SK-N-SH (cell line): ENCODE measurements around the gene CRTC2. TPM values are rescaled to one million over a fixed set of nuclear protein-coding genes. Genes with fewer than 3 reads are reported as not detected.

Experiments used
- CTCF ChIA-PET: fragments of 300-600, 350-600 bp; formaldehyde crosslinking; extraction: SDS; loops from one replicate; lab custom pipeline; 2021; lab: Yijun Ruan, JAX
- POLR2A ChIA-PET: fragments of 350-600 bp; sonication (Branson Sonifier 250); formaldehyde crosslinking; extraction: SDS; loops from one replicate; lab custom pipeline; 2020; ENCODE audit warnings: antibody characterized with exemption, inconsistent platforms; lab: Yijun Ruan, JAX
- DNase-seq: peaks from one replicate; pipeline ENCODE4 v3.0.0; 2012
- H2AFZ ChIP-seq: fragments of 200-600 bp; sonication (generic); 2 replicates; pipeline ENCODE4 v1.8.1; 2016; ENCODE audit warnings: antibody characterized with exemption, mild to moderate bottlenecking, low read depth
- H3F3A ChIP-seq: fragments of 200-600 bp; sonication (generic); replicated peaks from 2 replicates; pipeline ENCODE3; 2016; ENCODE audit warnings: antibody characterized with exemption, mild to moderate bottlenecking; ENCODE audit not compliant: insufficient read depth
- H3K27ac ChIP-seq, 2 experiments: fragments of 200-500 bp in 1 of 2; fragments of 200-600 bp in 1 of 2; sonication (Bioruptor generic) in 1 of 2; sonication (generic), shearing (Covaris generic) in 1 of 2; 2 replicates each; pipeline versions ENCODE4 v1.5.1 to v1.6.1; 2014 to 2016; ENCODE audit warnings: low read depth in 2 of 2, inconsistent platforms in 1 of 2, low read length in 1 of 2, mild to moderate bottlenecking in 1 of 2, mixed read lengths in 1 of 2
- H3K27me3 ChIP-seq: fragments of 200-600 bp; sonication (generic), shearing (Covaris generic); 2 replicates; pipeline ENCODE4 v1.6.1; 2016; ENCODE audit warnings: mixed run types; ENCODE audit not compliant: insufficient read depth
- H3K36me3 ChIP-seq, 2 experiments: fragments of 200-500 bp in 1 of 2; fragments of 200-600 bp in 1 of 2; sonication (Bioruptor generic) in 1 of 2; sonication (generic) in 1 of 2; replicated peaks in 1 of 2; 2 replicates each; pipeline versions ENCODE3 to v1.5.1; 2014 to 2016; ENCODE audit warnings: low read length in 1 of 2, mild to moderate bottlenecking in 1 of 2; ENCODE audit not compliant: insufficient read depth in 2 of 2, control insufficient read depth in 1 of 2
- H3K4me1 ChIP-seq, 2 experiments: fragments of 200-500 bp in 1 of 2; fragments of 200-600 bp in 1 of 2; sonication (Bioruptor generic) in 1 of 2; sonication (generic), shearing (Covaris generic) in 1 of 2; 2 replicates each; pipeline versions ENCODE4 v1.5.1 to v1.6.1; 2014 to 2016; ENCODE audit warnings: low read depth in 1 of 2, low read length in 1 of 2, mixed run types in 1 of 2; ENCODE audit not compliant: insufficient read depth in 2 of 2, control insufficient read depth in 1 of 2
- H3K4me2 ChIP-seq: fragments of 200-600 bp; sonication (generic), shearing (Covaris generic); 2 replicates; pipeline ENCODE4 v1.6.1; 2017; ENCODE audit warnings: mixed run types
- H3K4me3 ChIP-seq, 2 experiments: fragments of 200-500 bp in 1 of 2; fragments of 200-600 bp in 1 of 2; sonication (Bioruptor generic) in 1 of 2; sonication (generic), shearing (Covaris generic) in 1 of 2; 2 replicates each; pipeline versions ENCODE4 v1.5.1 to v1.8.1; 2014 to 2016; ENCODE audit warnings: low read depth in 2 of 2, inconsistent platforms in 1 of 2, low read length in 1 of 2, mild to moderate bottlenecking in 1 of 2, mixed read lengths in 1 of 2, moderate library complexity in 1 of 2
- H3K79me2 ChIP-seq: fragments of 200-600 bp; sonication (generic); 2 replicates; pipeline ENCODE4 v1.8.1; 2017; ENCODE audit warnings: mild to moderate bottlenecking; ENCODE audit not compliant: insufficient read depth
- H3K9ac ChIP-seq: fragments of 200-600 bp; sonication (generic); 2 replicates; pipeline ENCODE4 v1.6.1; 2017; ENCODE audit warnings: mixed run types
- H3K9me2 ChIP-seq: fragments of 200-600 bp; sonication (generic); 2 replicates; pipeline ENCODE4 v1.6.1; 2017; ENCODE audit warnings: mixed run types
- H3K9me3 ChIP-seq: fragments of 200-600 bp; sonication (generic); 2 replicates; pipeline ENCODE4 v1.6.1; 2017; ENCODE audit warnings: mixed run types, mild to moderate bottlenecking, moderate library complexity
- H4K20me1 ChIP-seq: fragments of 200-600 bp; sonication (generic); 2 replicates; pipeline ENCODE4 v1.6.1; 2017; ENCODE audit warnings: mild to moderate bottlenecking, mixed run types; ENCODE audit not compliant: insufficient read depth
- CHD2 ChIP-seq: fragments of 150-350 bp; IDR thresholded peaks from 2 replicates; pipeline ENCODE4 v1.6.1; 2018; ENCODE audit warnings: low read length; ENCODE audit not compliant: partially characterized antibody
- CTCF ChIP-seq: fragments of 200-600 bp; sonication (generic); IDR thresholded peaks from 2 replicates; pipeline ENCODE4 v1.6.1; 2017; ENCODE audit warnings: antibody characterized with exemption, mild to moderate bottlenecking, moderate library complexity
- FOSL2 ChIP-seq: IDR thresholded peaks from 2 replicates; pipeline ENCODE4 v1.4.0; 2012; ENCODE audit warnings: low read depth, mild to moderate bottlenecking, moderate library complexity, borderline replicate concordance
- FOXM1 ChIP-seq: IDR thresholded peaks from 2 replicates; pipeline ENCODE4 v1.4.0; 2012; ENCODE audit warnings: low read depth, mild to moderate bottlenecking
- GATA2 ChIP-seq: sonication (generic); formaldehyde crosslinking; IDR thresholded peaks from 2 replicates; pipeline ENCODE4 v1.5.0; 2020; ENCODE audit warnings: mild to moderate bottlenecking, missing genetic modification reagents
- IRF3 ChIP-seq: fragments of 150-350 bp; IDR thresholded peaks from 2 replicates; pipeline ENCODE4 v1.6.1; 2016; ENCODE audit warnings: mild to moderate bottlenecking, low read depth, low read length
- MAX ChIP-seq: IDR thresholded peaks from 2 replicates; pipeline ENCODE4 v1.4.0; 2012; ENCODE audit warnings: low read depth
- MXI1 ChIP-seq: IDR thresholded peaks from 2 replicates; pipeline ENCODE4 v1.6.1; 2012; ENCODE audit warnings: mild to moderate bottlenecking, low read depth, low read length, improper control_type of control experiment
- NFIC ChIP-seq: IDR thresholded peaks from 2 replicates; pipeline ENCODE4 v1.4.0; 2012; ENCODE audit warnings: borderline replicate concordance
- NRF1 ChIP-seq: IDR thresholded peaks from 2 replicates; pipeline ENCODE4 v1.6.1; 2012; ENCODE audit warnings: low read depth, mild to moderate bottlenecking, low read length
- PBX3 ChIP-seq: IDR thresholded peaks from 2 replicates; pipeline ENCODE4; 2012
- POLR2AphosphoS5 ChIP-seq: IDR thresholded peaks from 2 replicates; pipeline ENCODE4 v1.6.1; 2012; ENCODE audit warnings: low read depth, low read length
- RAD21 ChIP-seq: IDR thresholded peaks from 2 replicates; pipeline ENCODE4 v1.6.1; 2012; ENCODE audit warnings: mild to moderate bottlenecking, low read length
- RFX5 ChIP-seq: IDR thresholded peaks from 2 replicates; pipeline ENCODE4 v1.6.1; 2012; ENCODE audit warnings: mild to moderate bottlenecking, improper control_type of control experiment, low read length
- SIN3A ChIP-seq: IDR thresholded peaks from 2 replicates; pipeline ENCODE4 v1.6.1; 2012; ENCODE audit warnings: low read depth, mild to moderate bottlenecking, low read length, moderate library complexity, borderline replicate concordance
- USF2 ChIP-seq: fragments of 150-350 bp; IDR thresholded peaks from 2 replicates; pipeline ENCODE4 v1.6.1; 2017; ENCODE audit warnings: antibody characterized with exemption, low read length, low read depth, borderline replicate concordance
- ZBTB33 ChIP-seq: IDR thresholded peaks from 2 replicates; pipeline ENCODE4 v1.4.0; 2012; ENCODE audit warnings: low read depth, borderline replicate concordance
- WGBS: methylation state at CpG from one replicate; pipeline ENCODE4 v1.1.6; 2017; ENCODE audit warnings: low lambda C conversion rate; 5-methylcytosine and 5-hydroxymethylcytosine counted together
- polyA plus RNA-seq, 3 experiments: library from polyadenylated mRNA; depleted of rRNA; stranded (reverse); fragments of >200 nt; gene quantifications; 2 replicates each; pipeline ENCODE4 v1.2.3, GENCODE V29; 2012

The CRTC2 gene
- polyA plus RNA-seq, 1 of the 3 experiments (the other 2 are of a cell fraction) = 25.5 TPM

- Histone ChIP-seq H3K9me2 (no peaks in the 10 kb centered on the region), H3K27ac (no peak overlapping the region), H3K4me1 (no peaks in the 10 kb centered on the region), H3K4me3 (no peak overlapping the region), H3K27me3 (no peaks in the 10 kb centered on the region), H3K9me3 (no peaks in the 10 kb centered on the region), H2AFZ (no peak overlapping the region), H3F3A (peaks cover 40% of the 10 kb centered on the region), H3K36me3 (peaks cover 0 to 15% of the 10 kb centered on the region in 2 experiments), H3K9ac (no peak overlapping the region), H3K4me2 (no peak overlapping the region), H3K79me2 (peaks cover 100% of the 10 kb centered on the region)
- no peak for DNase-seq
- 96% methylated on average over 14 of the region's 14 CpGs for WGBS
- ChIA-PET POLR2A (no interaction called here), CTCF (interaction anchor here (0.9 kb wide), 1 partner anchor 107 kb away, joined by 3 read pairs; no protein-coding TSS in a partner anchor)
- no peak for TF ChIP-seq FOSL2
- no peak for TF ChIP-seq ZBTB33
- TF ChIP-seq CHD2 = no peak
- no peak for TF ChIP-seq POLR2AphosphoS5
- TF ChIP-seq CTCF = no peak
- no peak for TF ChIP-seq RFX5
- TF ChIP-seq SIN3A = no peak
- no peak for TF ChIP-seq GATA2 (CRISPR knock-in tag)
- no peak for TF ChIP-seq MAX
- TF ChIP-seq, all 33 proteins: peak for 0
- H4K20me1 ChIP-seq = peaks cover 48% of the 10 kb centered on the region
These were observed 54.5 kb downstream of the CRTC2 start for GRCh38 chr1:153903841-153904455.

GRCh38 chr1:153899509-153899908, 58.9 kb downstream of the CRTC2 start:
- no peak overlapping the region for H3K9ac ChIP-seq
- peaks cover 0 to 5% of the 10 kb centered on the region in 2 experiments; a peak in 1 of 4 replicates for H3K4me1 ChIP-seq
- peaks cover 15% of the 10 kb centered on the region for H3F3A ChIP-seq
- peaks cover 17% of the 10 kb centered on the region for H4K20me1 ChIP-seq
- 95% methylated on average over 6 of the region's 6 CpGs for WGBS
- H3K27ac ChIP-seq = no peak overlapping the region
- no peaks in the 10 kb centered on the region for H3K9me3 ChIP-seq
- H3K79me2 ChIP-seq = peaks cover 98% of the 10 kb centered on the region
- H3K36me3 ChIP-seq = peaks cover 0 to 22% of the 10 kb centered on the region in 2 experiments
- DNase-seq = no peak
- H3K4me2 ChIP-seq = no peak overlapping the region
- no peaks in the 10 kb centered on the region for H3K9me2 ChIP-seq
- no peak overlapping the region for H2AFZ ChIP-seq
- POLR2A ChIA-PET = no interaction called here
- H3K27me3 ChIP-seq = no peaks in the 10 kb centered on the region
- no peak overlapping the region for H3K4me3 ChIP-seq
- CTCF ChIA-PET = no interaction called here
- no peak for TF ChIP-seq NFIC
- TF ChIP-seq RAD21 = no peak
- no peak for TF ChIP-seq MXI1
- TF ChIP-seq FOXM1 = no peak
- no peak for TF ChIP-seq NRF1
- TF ChIP-seq SIN3A = no peak
- no peak for TF ChIP-seq USF2
- no peak for TF ChIP-seq MAX
- TF ChIP-seq IRF3 = no peak
- TF ChIP-seq PBX3 = no peak
